ENCODE measurements around the gene MAP2K6. TPM values are rescaled to one million over a fixed set of nuclear protein-coding genes. Genes with fewer than 3 reads are reported as not detected.

Gene MAP2K6
- total RNA-seq, 2 donors from 2014 or later: 5.4 to 14.1 TPM

GRCh38 chr17:69592692-69593350 lies 178.3 kb downstream of the MAP2K6 start:
- no peak for TF ChIP-seq POLR2A (IDR thresholded peaks at IDR 0.05)
- TF ChIP-seq, protein P1, sequence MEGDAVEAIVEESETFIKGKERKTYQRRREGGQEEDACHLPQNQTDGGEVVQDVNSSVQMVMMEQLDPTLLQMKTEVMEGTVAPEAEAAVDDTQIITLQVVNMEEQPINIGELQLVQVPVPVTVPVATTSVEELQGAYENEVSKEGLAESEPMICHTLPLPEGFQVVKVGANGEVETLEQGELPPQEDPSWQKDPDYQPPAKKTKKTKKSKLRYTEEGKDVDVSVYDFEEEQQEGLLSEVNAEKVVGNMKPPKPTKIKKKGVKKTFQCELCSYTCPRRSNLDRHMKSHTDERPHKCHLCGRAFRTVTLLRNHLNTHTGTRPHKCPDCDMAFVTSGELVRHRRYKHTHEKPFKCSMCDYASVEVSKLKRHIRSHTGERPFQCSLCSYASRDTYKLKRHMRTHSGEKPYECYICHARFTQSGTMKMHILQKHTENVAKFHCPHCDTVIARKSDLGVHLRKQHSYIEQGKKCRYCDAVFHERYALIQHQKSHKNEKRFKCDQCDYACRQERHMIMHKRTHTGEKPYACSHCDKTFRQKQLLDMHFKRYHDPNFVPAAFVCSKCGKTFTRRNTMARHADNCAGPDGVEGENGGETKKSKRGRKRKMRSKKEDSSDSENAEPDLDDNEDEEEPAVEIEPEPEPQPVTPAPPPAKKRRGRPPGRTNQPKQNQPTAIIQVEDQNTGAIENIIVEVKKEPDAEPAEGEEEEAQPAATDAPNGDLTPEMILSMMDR (IDR thresholded peaks at IDR 0.05): no peak
- Histone ChIP-seq H3K4me1 (replicated peaks) (no peaks in the 10 kb centered on the region), H3K4me3 (no peak overlapping the region), H3K27ac (no peak overlapping the region), H3K9me3 (no peaks in the 10 kb centered on the region), H3K27me3 (replicated peaks; ENCODE audit: insufficient read depth) (no peaks in the 10 kb centered on the region), H3K36me3 (no peaks in the 10 kb centered on the region)
- DNase-seq (ENCODE audit: low spot score): no peak
- intact Hi-C loops (cut with DNase I): no loop called here
- WGBS: 61% methylated on average over 3 of the region's 3 CpGs

DNA sequence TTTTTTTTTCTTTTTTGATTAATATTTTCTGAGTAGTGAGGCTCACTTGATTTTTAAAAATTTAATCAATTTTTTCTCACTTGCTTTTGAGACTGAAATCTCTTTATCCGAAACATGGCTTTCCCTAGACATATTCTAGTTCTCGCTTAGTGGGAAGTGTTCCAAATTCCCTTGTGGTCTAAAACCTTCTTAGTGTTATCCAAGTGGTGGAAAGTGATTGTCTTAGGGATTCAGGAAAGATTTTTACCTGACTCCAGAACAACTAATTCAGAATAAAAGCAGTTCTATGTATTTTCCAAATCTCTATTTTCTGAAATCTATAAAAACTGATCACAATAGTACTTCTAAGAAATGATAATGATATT lies 178.8 kb downstream of the MAP2K6 start:
- WGBS: 95% methylated on average over 2 of the region's 2 CpGs
- intact Hi-C loops (cut with DNase I): no loop called here
- DNase-seq (ENCODE audit: low spot score): no peak
- H3K4me3 ChIP-seq: no peak overlapping the region
- no peaks in the 10 kb centered on the region for H3K36me3 ChIP-seq
- no peaks in the 10 kb centered on the region for H3K4me1 ChIP-seq (replicated peaks)
- TF ChIP-seq, protein P1 (IDR thresholded peaks at IDR 0.05): no peak
- TF ChIP-seq POLR2AphosphoS5 (IDR thresholded peaks at IDR 0.05) (no peak), POLR2A (IDR thresholded peaks at IDR 0.05) (no peak)
- H3K9me3 ChIP-seq: no peaks in the 10 kb centered on the region
- H3K27me3 ChIP-seq (replicated peaks; ENCODE audit: insufficient read depth): no peaks in the 10 kb centered on the region
- no peak overlapping the region for H3K27ac ChIP-seq

GRCh38 chr17:69593716-69594115 lies 179.2 kb downstream of the MAP2K6 start:
- no peak for DNase-seq (ENCODE audit: low spot score)
- no peaks in the 10 kb centered on the region for H3K4me1 ChIP-seq (replicated peaks)
- no peak for TF ChIP-seq POLR2A (IDR thresholded peaks at IDR 0.05)
- H3K4me3 ChIP-seq: no peak overlapping the region
- H3K36me3 ChIP-seq: no peaks in the 10 kb centered on the region
- no peaks in the 10 kb centered on the region for H3K27me3 ChIP-seq (replicated peaks; ENCODE audit: insufficient read depth)
- intact Hi-C loops (cut with DNase I): no loop called here
- H3K9me3 ChIP-seq: no peaks in the 10 kb centered on the region
- 91% methylated on average over 2 of the region's 2 CpGs for WGBS
- no peak overlapping the region for H3K27ac ChIP-seq

DNA sequence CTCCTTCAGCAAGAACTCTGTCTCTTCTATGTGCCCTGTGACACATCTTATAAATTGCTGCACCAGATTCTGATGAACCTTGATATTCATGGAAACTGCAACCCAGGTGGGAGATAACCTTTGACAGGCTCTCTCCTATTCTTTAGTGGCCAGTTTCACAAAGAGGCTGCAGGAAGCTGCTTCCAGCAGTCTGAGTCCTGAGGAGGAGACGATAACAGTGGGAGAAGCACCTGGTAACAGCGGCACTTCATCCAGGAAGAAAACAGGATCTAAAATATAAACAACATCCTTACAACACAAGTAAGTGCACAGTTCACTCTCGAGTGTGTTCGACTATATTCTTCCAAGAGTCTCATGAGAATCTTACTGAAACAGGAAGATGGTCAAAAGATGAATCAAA lies 180.1 kb downstream of the MAP2K6 start:
- no peak overlapping the region for H3K27ac ChIP-seq
- H3K9me3 ChIP-seq: no peaks in the 10 kb centered on the region
- TF ChIP-seq POLR2A (IDR thresholded peaks at IDR 0.05): no peak
- TF ChIP-seq, protein P1 (IDR thresholded peaks at IDR 0.05): no peak
- no peak for TF ChIP-seq POLR2AphosphoS5 (IDR thresholded peaks at IDR 0.05)
- intact Hi-C loops (cut with DNase I): no loop called here
- no peaks in the 10 kb centered on the region for H3K4me1 ChIP-seq (replicated peaks)
- H3K4me3 ChIP-seq: no peak overlapping the region
- no peak for DNase-seq (ENCODE audit: low spot score)
- no peaks in the 10 kb centered on the region for H3K27me3 ChIP-seq (replicated peaks; ENCODE audit: insufficient read depth)
- WGBS: 74% methylated on average over 4 of the region's 4 CpGs
- H3K36me3 ChIP-seq: no peaks in the 10 kb centered on the region

- H3K4me1 ChIP-seq (replicated peaks): no peaks in the 10 kb centered on the region
- H3K4me3 ChIP-seq: no peak overlapping the region
- H3K27ac ChIP-seq: no peak overlapping the region
- DNase-seq (ENCODE audit: low spot score): no peak
- WGBS: 87% methylated on average over 9 of the region's 9 CpGs
- no peaks in the 10 kb centered on the region for H3K9me3 ChIP-seq
- no peaks in the 10 kb centered on the region for H3K36me3 ChIP-seq
- intact Hi-C loops (cut with DNase I): no loop called here
- TF ChIP-seq POLR2AphosphoS5 (IDR thresholded peaks at IDR 0.05): no peak
- TF ChIP-seq, protein P1 (IDR thresholded peaks at IDR 0.05): no peak
- no peak for TF ChIP-seq POLR2A (IDR thresholded peaks at IDR 0.05)
- no peaks in the 10 kb centered on the region for H3K27me3 ChIP-seq (replicated peaks; ENCODE audit: insufficient read depth)
Observed at GRCh38 chr17:69596141-69596540, 181.6 kb downstream of the MAP2K6 start.
